Breast epithelium (tissue), 3 donors: ENCODE data around the gene ATP2B2.

ENCODE experiments used
- CTCF ChIP-seq, 3 donors: fragments of 450-650 bp; IDR thresholded peaks; one replicate each; pipeline ENCODE4 v1.5.1; 2016 to 2017; ENCODE audit warnings: antibody characterized with exemption in 3 of 3, mild to moderate bottlenecking in 3 of 3, moderate library complexity in 3 of 3
- POLR2A ChIP-seq: fragments of 450-650 bp; IDR thresholded peaks from one replicate; pipeline ENCODE4 v1.6.1; 2016; ENCODE audit warnings: antibody characterized with exemption, mild to moderate bottlenecking, moderate library complexity

- TF ChIP-seq CTCF (IDR thresholded peaks at IDR 0.05) (no peak), POLR2A (no peak)
Measured at GRCh38 chr3:10547841-10548783, 42.7 kb upstream of the ATP2B2 start.
